ENCODE measurements around the gene GLRX.
"Not testable (repeated sequence)": the region's sequence is repeated elsewhere in the genome, so short reads cannot be mapped to it uniquely, and the experiment has no call there.

The GLRX gene

GRCh38 chr5:95853490-95853889 is 31.0 kb upstream of the GLRX start:
- Histone ChIP-seq H3K9ac (no peak overlapping the region), H3K36me3 (no peaks in the 10 kb centered on the region), H4K20me1 (no peaks in the 10 kb centered on the region), H3K27ac (no peak overlapping the region), H3K4me2 (no peak overlapping the region), H3K4me3 (no peak overlapping the region), H3K27me3 (no peaks in the 10 kb centered on the region), H3K4me1 (peaks cover 15% of the 10 kb centered on the region), H3K9me3 (peaks cover 8% of the 10 kb centered on the region; the same call in 1 of the 2 replicates)
- TF ChIP-seq Cebpa-rat (IDR thresholded peaks at IDR 0.05): no peak

DNA sequence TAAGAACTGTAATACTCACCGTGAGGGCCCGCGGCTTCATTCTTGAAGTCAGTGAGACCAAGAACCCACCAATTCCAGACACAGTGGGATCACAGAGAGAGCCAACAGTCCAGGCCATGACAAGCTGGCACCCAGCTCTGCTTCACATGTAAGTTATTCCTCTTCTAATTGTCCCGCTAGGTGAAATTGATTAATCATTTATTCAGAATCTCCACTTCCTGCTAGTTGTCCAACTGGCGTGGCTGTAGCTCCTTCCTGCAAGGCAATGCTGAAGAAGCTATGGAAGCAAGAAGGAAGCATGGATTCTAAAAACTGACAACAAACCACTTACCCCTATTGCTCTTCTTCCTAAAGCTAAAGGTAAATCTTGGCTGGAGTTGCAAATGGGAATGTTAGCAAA is 30.0 kb upstream of the GLRX start:
- Histone ChIP-seq H3K36me3 (no peaks in the 10 kb centered on the region), H3K4me2 (no peak overlapping the region), H3K9ac (no peak overlapping the region), H3K27ac (no peak overlapping the region), H3K9me3 (peaks cover 8% of the 10 kb centered on the region; the same call in 1 of the 2 replicates), H3K4me1 (peaks cover 5% of the 10 kb centered on the region), H3K4me3 (no peak overlapping the region), H3K27me3 (no peaks in the 10 kb centered on the region), H4K20me1 (no peaks in the 10 kb centered on the region)
- no peak for TF ChIP-seq Cebpa-rat (IDR thresholded peaks at IDR 0.05)

DNA sequence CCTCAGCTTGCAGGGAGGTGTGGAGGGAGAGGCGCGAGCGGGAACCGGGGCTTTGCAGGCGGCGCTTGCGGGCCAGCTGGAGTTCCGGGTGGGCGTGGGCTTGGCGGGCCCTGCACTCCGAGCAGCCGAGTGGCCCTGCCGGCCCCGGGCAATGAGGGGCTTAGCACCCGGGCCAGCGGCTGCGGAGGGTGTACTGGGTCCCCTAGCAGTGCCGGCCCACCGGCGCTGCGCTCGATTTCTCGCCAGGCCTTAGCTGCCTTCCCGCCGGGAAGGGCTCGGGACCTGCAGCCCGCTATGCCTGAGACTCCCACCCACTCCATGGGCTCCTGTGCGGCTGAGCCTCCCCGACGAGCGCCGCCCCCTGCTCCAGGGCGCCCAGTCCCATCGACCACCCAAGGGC is 28.6 kb upstream of the GLRX start:
- H3K27me3 ChIP-seq, H3K4me2 ChIP-seq, H3K4me3 ChIP-seq, H3K9me3 ChIP-seq, H3K27ac ChIP-seq, H3K4me1 ChIP-seq, H3K9ac ChIP-seq, H3K36me3 ChIP-seq, H4K20me1 ChIP-seq: not testable (repeated sequence)

- Histone ChIP-seq H3K9me3 (peaks cover 8% of the 10 kb centered on the region; the same call in 1 of the 2 replicates), H3K9ac (no peak overlapping the region), H3K4me2 (no peak overlapping the region), H3K4me3 (no peak overlapping the region), H3K4me1 (no peaks in the 10 kb centered on the region), H4K20me1 (no peaks in the 10 kb centered on the region), H3K27ac (no peak overlapping the region), H3K27me3 (no peaks in the 10 kb centered on the region), H3K36me3 (no peaks in the 10 kb centered on the region)
- TF ChIP-seq Cebpa-rat (IDR thresholded peaks at IDR 0.05): no peak
These were observed 27.9 kb upstream of the GLRX start for GRCh38 chr5:95850391-95850894.

DNA sequence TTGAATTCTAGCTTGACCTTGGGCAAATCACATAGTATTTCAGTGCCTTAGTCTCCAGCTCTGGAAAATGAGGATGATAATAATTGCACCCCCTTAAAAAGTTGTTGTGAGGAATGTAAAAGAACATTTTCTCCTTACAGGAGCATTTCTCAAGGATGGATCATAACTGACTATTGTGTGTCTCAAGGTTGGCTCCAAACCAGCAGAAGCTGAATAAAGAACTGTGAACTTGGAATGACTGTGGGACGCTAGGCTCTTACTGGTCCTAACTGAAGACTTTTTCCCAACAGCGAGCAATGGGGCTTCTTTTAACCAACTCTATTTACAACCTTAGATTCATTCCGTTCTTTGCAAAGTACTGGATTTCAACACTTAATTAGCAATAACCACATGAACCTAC is 26.2 kb upstream of the GLRX start:
- Histone ChIP-seq H3K9me3 (peaks cover 8% of the 10 kb centered on the region; the same call in 1 of the 2 replicates), H3K9ac (no peak overlapping the region), H3K4me2 (no peak overlapping the region), H4K20me1 (no peaks in the 10 kb centered on the region), H3K4me1 (no peaks in the 10 kb centered on the region), H3K4me3 (no peak overlapping the region), H3K27ac (no peak overlapping the region), H3K36me3 (no peaks in the 10 kb centered on the region), H3K27me3 (no peaks in the 10 kb centered on the region)
- TF ChIP-seq Cebpa-rat (IDR thresholded peaks at IDR 0.05): no peak

DNA sequence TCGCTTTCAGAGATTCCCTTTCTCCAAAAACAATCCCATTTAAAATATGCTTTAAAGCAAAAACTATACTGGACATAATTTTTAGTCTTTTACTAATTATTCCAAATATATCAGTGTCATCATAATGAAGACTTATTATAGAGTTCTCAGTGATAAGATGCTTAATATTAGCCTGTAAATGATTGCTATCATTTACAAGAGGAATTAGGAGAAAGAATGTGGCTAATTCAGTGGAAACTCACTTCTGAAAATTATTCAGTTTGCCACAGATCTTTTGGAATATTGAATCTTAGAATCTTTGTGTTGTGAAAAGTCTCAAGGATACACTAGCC is 24.7 kb upstream of the GLRX start:
- no peaks in the 10 kb centered on the region for H3K36me3 ChIP-seq
- no peaks in the 10 kb centered on the region for H3K27me3 ChIP-seq
- H3K4me3 ChIP-seq: no peak overlapping the region
- no peak overlapping the region for H3K4me2 ChIP-seq
- H4K20me1 ChIP-seq: no peaks in the 10 kb centered on the region
- TF ChIP-seq Cebpa-rat (IDR thresholded peaks at IDR 0.05): no peak
- peaks cover 8% of the 10 kb centered on the region; the same call in 1 of the 2 replicates for H3K9me3 ChIP-seq
- no peak overlapping the region for H3K27ac ChIP-seq
- no peak overlapping the region for H3K9ac ChIP-seq
- H3K4me1 ChIP-seq: peaks cover 13% of the 10 kb centered on the region

- Histone ChIP-seq H3K9me3 (peaks cover 7% of the 10 kb centered on the region; the same call in 1 of the 2 replicates), H3K36me3 (no peaks in the 10 kb centered on the region), H3K27me3 (no peaks in the 10 kb centered on the region), H3K4me2 (no peak overlapping the region), H3K4me1 (peaks cover 17% of the 10 kb centered on the region), H4K20me1 (no peaks in the 10 kb centered on the region), H3K9ac (no peak overlapping the region), H3K4me3 (no peak overlapping the region), H3K27ac (no peak overlapping the region)
- TF ChIP-seq Cebpa-rat (IDR thresholded peaks at IDR 0.05): no peak
These were observed 24.2 kb upstream of the GLRX start for GRCh38 chr5:95846554-95847260.

GRCh38 chr5:95845391-95845790 is 22.9 kb upstream of the GLRX start:
- peaks cover 17% of the 10 kb centered on the region for H3K4me1 ChIP-seq
- H3K4me3 ChIP-seq: no peak overlapping the region
- no peaks in the 10 kb centered on the region for H3K9me3 ChIP-seq
- TF ChIP-seq Cebpa-rat (IDR thresholded peaks at IDR 0.05): no peak
- no peak overlapping the region for H3K4me2 ChIP-seq
- H3K27me3 ChIP-seq: no peaks in the 10 kb centered on the region
- H3K36me3 ChIP-seq: no peaks in the 10 kb centered on the region
- no peak overlapping the region for H3K27ac ChIP-seq
- H4K20me1 ChIP-seq: no peaks in the 10 kb centered on the region
- H3K9ac ChIP-seq: no peak overlapping the region

DNA sequence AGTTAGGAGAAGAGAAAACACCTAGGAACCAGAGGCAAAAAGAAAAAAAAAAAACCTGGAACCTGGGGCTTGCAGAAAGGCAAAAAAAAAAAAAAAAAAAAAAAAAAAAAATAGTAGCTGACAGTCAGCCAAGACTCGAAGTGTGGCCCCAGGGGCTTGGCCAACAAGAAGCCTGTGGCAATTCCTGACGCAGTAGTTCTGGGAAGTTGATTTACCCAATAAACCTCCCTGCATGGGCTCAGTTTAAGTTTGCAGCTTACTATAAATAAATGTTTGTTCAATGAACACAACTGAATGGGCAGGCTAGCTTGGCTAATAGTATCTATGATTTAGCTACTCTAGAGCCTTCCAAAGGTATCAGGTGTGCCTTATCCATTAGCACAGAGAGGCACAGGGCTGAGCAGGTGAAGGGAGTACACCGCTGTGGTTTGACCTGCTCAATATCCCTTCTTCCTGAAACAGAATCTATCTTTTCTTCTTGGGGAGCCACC is 21.3 kb upstream of the GLRX start:
- no peak for TF ChIP-seq Cebpa-rat (IDR thresholded peaks at IDR 0.05)
- 0 out of 2 replicates have a peak overlapping the region, but pooled peaks have one; percentile 23 for H3K27ac ChIP-seq
- 0 out of 2 replicates have a peak overlapping the region, but pooled peaks have one; percentile 53 for H3K4me2 ChIP-seq
- H3K9ac ChIP-seq: no peak overlapping the region
- no peaks in the 10 kb centered on the region for H3K27me3 ChIP-seq
- H4K20me1 ChIP-seq: no peaks in the 10 kb centered on the region
- no peaks in the 10 kb centered on the region for H3K9me3 ChIP-seq
- peaks cover 17% of the 10 kb centered on the region for H3K4me1 ChIP-seq
- no peaks in the 10 kb centered on the region for H3K36me3 ChIP-seq
- no peak overlapping the region for H3K4me3 ChIP-seq

DNA sequence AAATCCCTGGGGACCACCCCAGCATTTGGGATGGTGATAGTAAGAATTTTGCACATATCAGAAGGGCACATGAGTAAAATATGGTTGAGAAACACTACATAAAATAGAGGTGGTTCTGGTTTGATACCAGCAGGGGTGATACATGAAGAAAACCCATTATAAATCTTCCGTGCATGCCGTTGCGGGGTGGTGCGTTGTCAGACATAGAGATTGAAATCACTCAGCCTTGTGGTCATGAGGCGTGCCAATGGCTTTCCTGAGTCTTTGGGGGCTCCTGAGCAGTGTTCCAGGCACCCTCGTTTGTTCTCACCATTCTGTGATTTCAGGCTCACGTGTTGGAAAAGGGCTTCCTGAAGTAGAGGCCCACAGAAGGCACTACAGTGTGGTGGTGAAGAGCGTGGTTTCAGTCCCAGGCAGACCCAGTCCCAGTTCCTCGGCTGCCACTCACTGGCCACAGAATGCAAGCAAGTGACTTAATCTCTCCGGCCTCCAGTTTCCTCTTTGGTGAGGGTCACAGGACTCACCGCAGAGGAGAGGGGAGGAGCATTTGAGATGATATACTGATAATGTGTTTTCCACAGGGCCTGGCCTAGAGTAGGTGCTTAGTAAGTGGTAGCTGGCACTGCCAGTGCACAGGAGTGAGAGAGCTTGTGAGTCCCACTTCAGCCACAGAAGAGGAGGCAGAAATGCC is 20.5 kb upstream of the GLRX start:
- no peaks in the 10 kb centered on the region for H3K9me3 ChIP-seq
- H3K27ac ChIP-seq: peak overlapping the region; percentile 23; the same call in 1 of the 2 replicates
- H3K4me1 ChIP-seq: peaks cover 17% of the 10 kb centered on the region
- H3K4me2 ChIP-seq: peak overlapping the region; percentile 53
- no peaks in the 10 kb centered on the region for H3K27me3 ChIP-seq
- no peak for TF ChIP-seq Cebpa-rat (IDR thresholded peaks at IDR 0.05)
- no peak overlapping the region for H3K4me3 ChIP-seq
- H3K36me3 ChIP-seq: no peaks in the 10 kb centered on the region
- no peak overlapping the region for H3K9ac ChIP-seq
- no peaks in the 10 kb centered on the region for H4K20me1 ChIP-seq

Data from BLaER1 (cell line).